ENCODE data around the gene VWA5A. TPM values are rescaled to one million over a fixed set of nuclear protein-coding genes. Genes with fewer than 3 reads are reported as not detected.

The VWA5A gene
- total and polyA plus RNA-seq, 10 of the 15 experiments (the other 5 are each of a cell fraction or from before 2014, with no cell fraction given), result 0.45 to 1.6 (median 1.0) TPM

GRCh38 chr11:124070915-124071622 lies 44.2 kb upstream of the VWA5A start (continued):
- TF ChIP-seq FOS (IDR thresholded peaks at IDR 0.05; ENCODE audit: borderline replicate concordance, extremely low read depth, insufficient read length) (no peak), E2F8 (IDR thresholded peaks at IDR 0.05; ENCODE audit: low read depth, partially characterized antibody) (no peak), TCF3 (IDR thresholded peaks at IDR 0.05; ENCODE audit: borderline replicate concordance, insufficient read depth, low read depth, low read length) (no peak), USF1 (IDR thresholded peaks at IDR 0.05; ENCODE audit: borderline replicate concordance, extremely low read length, insufficient read depth, low read depth, low read length) (no peak), NFYA (IDR thresholded peaks at IDR 0.05; ENCODE audit: borderline replicate concordance, low read depth, low read length) (no peak), JUNB (IDR thresholded peaks at IDR 0.05) (peak; percentile 88), ZBTB33 (IDR thresholded peaks at IDR 0.05) (no peak), GABPA (IDR thresholded peaks at IDR 0.05; ENCODE audit: low read depth) (peak; percentile 66), CREB1 (IDR thresholded peaks at IDR 0.05; ENCODE audit: low read depth) (peak; percentile 57), HDAC6 (IDR thresholded peaks at IDR 0.05; ENCODE audit: unreplicated experiment) (no peak), ZNF622 (IDR thresholded peaks at IDR 0.05) (no peak), ATF3 (IDR thresholded peaks at IDR 0.05; ENCODE audit: borderline replicate concordance, extremely low read depth, low read depth, low read length) (no peak), STAT3 (IDR thresholded peaks at IDR 0.05; ENCODE audit: low read depth, low read length) (peak; percentile 73; the same call in 1 of the 2 replicates), NFXL1 (IDR thresholded peaks at IDR 0.05; ENCODE audit: borderline replicate concordance) (no peak), RAD51 (IDR thresholded peaks at IDR 0.05) (no peak), RB1 (IDR thresholded peaks at IDR 0.05; ENCODE audit: borderline replicate concordance) (0 out of 2 replicates have a peak, but pooled peaks have one; percentile 19), IKZF2 (IDR thresholded peaks at IDR 0.05) (peak; percentile 90 to 91), SMAD1 (IDR thresholded peaks at IDR 0.05; ENCODE audit: low read depth, partially characterized antibody) (no peak), ASH2L (IDR thresholded peaks at IDR 0.05; ENCODE audit: borderline replicate concordance, low read depth) (no peak), TCF12 (IDR thresholded peaks at IDR 0.05; ENCODE audit: low read depth, low read length) (peak; percentile 63; the same call in 1 of the 2 replicates), PML (IDR thresholded peaks at IDR 0.05; ENCODE audit: low read length) (no peak; the same call in none of the 2 replicates), LARP7 (IDR thresholded peaks at IDR 0.05) (no peak), GATAD2B (conservative IDR thresholded peaks at IDR 0.05; ENCODE audit: low read depth) (no peak), ZNF207 (IDR thresholded peaks at IDR 0.05; ENCODE audit: borderline replicate concordance) (no peak)
